Vagina (tissue), 2 donors: ENCODE data around the gene ZNF287.
A peak's percentile ranks its signal among the peaks of the same experiment; 100 is the strongest.

ENCODE experiments used
- POLR2A ChIP-seq, 2 donors: fragments of 450-650 bp; IDR thresholded peaks; one replicate each; pipeline ENCODE4 v1.6.1; 2017; ENCODE audit warnings: antibody characterized with exemption in 2 of 2, mild to moderate bottlenecking in 2 of 2, moderate library complexity in 2 of 2
- TF ChIP-seq, protein P1 (sequence below), 3 experiments: fragments of 450-650 bp in 2 of 3; fragments of 200-600 bp in 1 of 3; sonication (generic) in 1 of 3; IDR thresholded peaks; one replicate each; pipeline ENCODE4 v1.5.1; 2017 to 2019; ENCODE audit warnings: antibody characterized with exemption in 3 of 3, mild to moderate bottlenecking in 2 of 3, moderate library complexity in 2 of 3

DNA sequence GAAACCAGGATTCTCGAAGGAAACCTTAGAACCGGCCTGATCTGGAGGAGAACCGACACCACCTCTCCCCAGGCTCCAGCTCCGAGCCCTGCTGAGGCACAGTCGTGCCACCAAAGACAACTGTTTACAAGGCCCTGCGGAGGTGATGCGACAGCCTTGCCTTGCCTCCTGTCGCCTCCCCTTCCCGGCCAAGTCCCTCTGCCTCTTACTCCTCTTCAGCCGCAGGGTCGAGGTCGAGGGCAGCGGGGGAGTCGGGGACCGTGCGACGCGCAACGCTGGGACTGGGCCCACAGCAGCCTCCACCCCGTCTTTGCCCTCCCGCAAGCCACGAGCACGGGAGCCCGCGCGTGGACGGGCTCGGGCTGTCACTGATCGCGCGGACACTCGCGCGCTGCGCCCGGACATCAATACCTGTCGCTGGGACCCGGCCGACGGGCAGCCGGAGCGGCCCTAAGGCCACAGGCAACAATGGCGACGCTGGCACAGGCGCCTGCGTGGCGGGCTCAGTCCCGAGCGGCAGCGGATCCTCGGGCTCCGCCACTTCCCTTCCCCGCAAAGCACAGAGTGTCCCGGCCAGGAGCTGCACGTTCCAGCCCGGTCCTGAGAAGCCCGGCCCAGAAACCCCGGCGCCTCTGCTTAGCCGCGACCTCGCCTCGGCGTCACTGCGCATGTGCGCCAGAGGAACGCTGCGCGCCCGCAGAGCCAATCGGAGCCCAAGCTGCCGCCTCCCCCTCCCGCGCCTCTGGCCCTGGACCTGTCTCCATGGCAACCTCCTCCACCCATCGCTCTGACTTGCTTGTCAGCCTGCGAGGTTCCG, at the start of gene ZNF287:
- TF ChIP-seq, protein P1, sequence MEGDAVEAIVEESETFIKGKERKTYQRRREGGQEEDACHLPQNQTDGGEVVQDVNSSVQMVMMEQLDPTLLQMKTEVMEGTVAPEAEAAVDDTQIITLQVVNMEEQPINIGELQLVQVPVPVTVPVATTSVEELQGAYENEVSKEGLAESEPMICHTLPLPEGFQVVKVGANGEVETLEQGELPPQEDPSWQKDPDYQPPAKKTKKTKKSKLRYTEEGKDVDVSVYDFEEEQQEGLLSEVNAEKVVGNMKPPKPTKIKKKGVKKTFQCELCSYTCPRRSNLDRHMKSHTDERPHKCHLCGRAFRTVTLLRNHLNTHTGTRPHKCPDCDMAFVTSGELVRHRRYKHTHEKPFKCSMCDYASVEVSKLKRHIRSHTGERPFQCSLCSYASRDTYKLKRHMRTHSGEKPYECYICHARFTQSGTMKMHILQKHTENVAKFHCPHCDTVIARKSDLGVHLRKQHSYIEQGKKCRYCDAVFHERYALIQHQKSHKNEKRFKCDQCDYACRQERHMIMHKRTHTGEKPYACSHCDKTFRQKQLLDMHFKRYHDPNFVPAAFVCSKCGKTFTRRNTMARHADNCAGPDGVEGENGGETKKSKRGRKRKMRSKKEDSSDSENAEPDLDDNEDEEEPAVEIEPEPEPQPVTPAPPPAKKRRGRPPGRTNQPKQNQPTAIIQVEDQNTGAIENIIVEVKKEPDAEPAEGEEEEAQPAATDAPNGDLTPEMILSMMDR (IDR thresholded peaks at IDR 0.05): no peak
- peak in 1 of 2 donors; percentile 20 for TF ChIP-seq POLR2A (IDR thresholded peaks at IDR 0.05)
